NCI-H446 treated with DMSO at 0.1 percent for 48 hours (cell line): ENCODE results near the gene SAP25.
"Not testable (repeated sequence)": the region's sequence is repeated elsewhere in the genome, so short reads cannot be mapped to it uniquely, and the experiment has no call there.

Experiments used
- DNase-seq: peaks from one replicate; lab custom pipeline; 2025; lab: John Stamatoyannopoulos, UW

SAP25 gene

GRCh38 chr7:100535982-100536381 lies 37.7 kb downstream of the SAP25 start:
- DNase-seq, result not testable (repeated sequence)

- DNase-seq, result no peak
These were observed 41.3 kb downstream of the SAP25 start for GRCh38 chr7:100532165-100533022.

DNA sequence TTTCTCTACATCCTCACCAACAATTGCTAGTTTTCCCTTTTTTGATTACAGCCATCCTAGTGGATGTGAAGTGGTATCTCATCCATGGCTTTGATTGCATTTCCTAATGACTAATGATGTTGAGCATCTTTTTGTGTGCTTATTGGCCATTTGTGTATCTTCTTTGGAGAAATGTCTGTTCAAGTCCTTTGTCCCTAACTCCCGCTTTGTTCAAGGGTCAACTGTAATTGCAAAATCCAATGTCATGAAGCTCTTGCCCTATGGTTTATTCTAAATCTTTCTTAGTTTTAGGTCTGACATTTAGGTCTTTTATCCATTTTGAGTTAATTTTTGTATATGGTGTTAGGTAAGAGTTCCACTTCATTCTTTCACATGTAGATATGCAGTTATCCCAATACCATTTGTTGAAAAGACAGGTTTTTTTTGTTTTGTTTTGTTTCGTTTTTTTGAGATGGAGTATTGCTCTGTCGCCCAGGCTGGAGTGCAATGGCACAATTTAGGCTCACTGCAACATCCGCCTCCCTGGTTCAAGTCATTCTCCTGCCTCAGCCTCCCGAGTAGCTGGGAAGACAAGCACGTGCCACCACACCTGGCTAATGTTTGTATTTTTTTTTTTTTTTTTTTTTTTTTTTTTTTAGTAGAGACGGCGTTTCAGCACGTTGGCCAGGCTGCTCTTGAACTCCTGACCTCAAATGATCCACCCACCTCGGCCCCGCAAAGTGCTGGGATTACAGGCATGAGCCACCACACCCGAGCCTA lies 45.4 kb downstream of the SAP25 start:
- DNase-seq, result not testable (repeated sequence)

- DNase-seq, result not testable (repeated sequence)
These were observed 50.5 kb downstream of the SAP25 start for GRCh38 chr7:100523192-100523591.
